H1 (cell line): ENCODE data around the gene RASD1. TPM values are rescaled to one million over a fixed set of nuclear protein-coding genes. Genes with fewer than 3 reads are reported as not detected.

Experiments used
- CTCF ChIA-PET: fragments of 300-600 bp; sonication (Branson Sonifier 250); formaldehyde crosslinking; loops from one replicate; lab custom pipeline; 2021; ENCODE audit not compliant: partially characterized antibody; lab: Charles Lee
- POLR2A ChIA-PET: fragments of 300-600 bp; sonication (Branson Sonifier 250); formaldehyde crosslinking; loops from one replicate; lab custom pipeline; 2021; ENCODE audit warnings: inconsistent platforms; ENCODE audit not compliant: partially characterized antibody; lab: Charles Lee
- DNase-seq, 2 experiments: peaks; one replicate each; pipeline versions ENCODE4 v3.0.0 to v3.0.0-alpha.2; 2010 to 2022; ENCODE audit warnings: low spot score in 2 of 2, low read depth in 1 of 2, mixed read lengths in 1 of 2
- FAIRE-seq: peaks from 2 replicates; lab custom pipeline; 2011; peaks lifted over from hg19 to GRCh38; lab: Jason Lieb, UNC
- H2AFZ ChIP-seq: 2 replicates; pipeline ENCODE4 v1.8.1; 2012; ENCODE audit warnings: low read length, inconsistent platforms
- H2AK5ac ChIP-seq: 2 replicates; pipeline ENCODE4 v1.6.1; 2013; ENCODE audit warnings: low read depth, low read length
- H2BK120ac ChIP-seq: replicated peaks from 2 replicates; pipeline ENCODE3; 2013; ENCODE audit warnings: low read depth, low read length, inconsistent platforms
- H2BK12ac ChIP-seq: 2 replicates; pipeline ENCODE4 v1.6.1; 2013; ENCODE audit warnings: low read depth, low read length
- H2BK15ac ChIP-seq: 2 replicates; pipeline ENCODE4 v1.6.1; 2013; ENCODE audit warnings: low read length
- H2BK20ac ChIP-seq: 2 replicates; pipeline ENCODE4 v1.6.1; 2013; ENCODE audit warnings: low read length
- H2BK5ac ChIP-seq: 2 replicates; pipeline ENCODE4 v1.6.1; 2013; ENCODE audit warnings: low read depth, low read length
- H3K14ac ChIP-seq: 2 replicates; pipeline ENCODE4 v1.6.1; 2013; ENCODE audit warnings: inconsistent platforms; ENCODE audit not compliant: insufficient read length
- H3K18ac ChIP-seq: 2 replicates; pipeline ENCODE4 v1.6.1; 2013; ENCODE audit warnings: low read length; ENCODE audit errors: extremely low read depth
- H3K23ac ChIP-seq: 2 replicates; pipeline ENCODE4 v1.6.1; 2013; ENCODE audit warnings: inconsistent platforms; ENCODE audit not compliant: insufficient read length
- H3K23me2 ChIP-seq: 2 replicates; pipeline ENCODE4 v1.6.1; 2013; ENCODE audit warnings: low read depth, low read length
- H3K27ac ChIP-seq: 2 replicates; pipeline ENCODE4 v1.6.1; 2011; ENCODE audit warnings: low read depth, low read length, inconsistent platforms
- H3K27me3 ChIP-seq, 4 experiments: replicated peaks in 1 of 4; 1 replicate in 1 of 4; 2 replicates in 3 of 4; pipeline versions ENCODE4 v1.6.1 to v1.8.1; 2011 to 2013; ENCODE audit warnings: low read length in 3 of 4, mild to moderate bottlenecking in 3 of 4, inconsistent platforms in 2 of 4, mixed read lengths in 2 of 4, moderate library complexity in 1 of 4; ENCODE audit not compliant: control insufficient read depth in 3 of 4, insufficient read depth in 3 of 4; ENCODE audit errors: extremely low read depth in 1 of 4
- H3K36me3 ChIP-seq, 4 experiments: 2 replicates each; pipeline versions ENCODE4 v1.6.1 to v1.8.1; 2011 to 2013; ENCODE audit warnings: mild to moderate bottlenecking in 4 of 4, low read length in 3 of 4, moderate library complexity in 2 of 4, control low read depth in 1 of 4, inconsistent platforms in 1 of 4; ENCODE audit not compliant: insufficient read depth in 4 of 4, control insufficient read depth in 2 of 4
- H3K4ac ChIP-seq: replicated peaks from 2 replicates; pipeline ENCODE3; 2013; ENCODE audit warnings: low read length, low read depth, mixed read lengths, inconsistent platforms; ENCODE audit not compliant: insufficient read length
- H3K4me1 ChIP-seq, 4 experiments: replicated peaks in 1 of 4; 1 replicate in 1 of 4; 2 replicates in 3 of 4; pipeline versions ENCODE4 v1.6.1 to v1.8.1; 2011 to 2013; ENCODE audit warnings: low read length in 3 of 4, inconsistent platforms in 2 of 4, mixed read lengths in 1 of 4; ENCODE audit not compliant: insufficient read depth in 4 of 4, control insufficient read depth in 3 of 4
- H3K4me2 ChIP-seq, 2 experiments: 2 replicates each; pipeline versions ENCODE4 v1.6.1 to v1.8.1; 2011 to 2013; ENCODE audit warnings: low read depth in 2 of 2, low read length in 2 of 2, control low read depth in 1 of 2, inconsistent platforms in 1 of 2, mild to moderate bottlenecking in 1 of 2; ENCODE audit not compliant: insufficient read depth in 1 of 2
- H3K4me3 ChIP-seq, 4 experiments: fragments of 200-600, 300-600 bp in 1 of 4; sonication (generic), shearing (Covaris generic), sonication (Bioruptor Twin) in 1 of 4; 2 replicates each; pipeline versions ENCODE4 v1.5.1 to v1.8.1; 2011 to 2016; ENCODE audit warnings: low read length in 4 of 4, low read depth in 3 of 4, control low read depth in 2 of 4, inconsistent platforms in 2 of 4, mild to moderate bottlenecking in 2 of 4, mixed read lengths in 1 of 4, moderate library complexity in 1 of 4; ENCODE audit not compliant: insufficient read depth in 2 of 4; ENCODE audit errors: extremely low read depth in 1 of 4
- H3K56ac ChIP-seq: replicated peaks from 2 replicates; pipeline ENCODE3; 2013; ENCODE audit warnings: low read depth, mild to moderate bottlenecking, mixed read lengths, low read length, inconsistent platforms; ENCODE audit not compliant: insufficient read length
- H3K79me1 ChIP-seq: 2 replicates; pipeline ENCODE4 v1.6.1; 2013; ENCODE audit warnings: low read depth, low read length, control low read depth
- H3K79me2 ChIP-seq, 2 experiments: 2 replicates each; pipeline versions ENCODE4 v1.6.1 to v1.8.1; 2012 to 2013; ENCODE audit warnings: low read length in 2 of 2, mild to moderate bottlenecking in 2 of 2, inconsistent platforms in 1 of 2; ENCODE audit not compliant: insufficient read depth in 2 of 2, control insufficient read depth in 1 of 2
- H3K9ac ChIP-seq, 4 experiments: replicated peaks in 1 of 4; 1 replicate in 1 of 4; 2 replicates in 3 of 4; pipeline versions ENCODE4 v1.6.1 to v1.8.1; 2011 to 2013; ENCODE audit warnings: low read depth in 3 of 4, low read length in 3 of 4, control low read depth in 2 of 4, mild to moderate bottlenecking in 2 of 4, moderate library complexity in 2 of 4, inconsistent platforms in 1 of 4; ENCODE audit errors: extremely low read depth in 1 of 4
- H3K9me3 ChIP-seq, 2 experiments: 2 replicates each; pipeline versions ENCODE4 v1.6.1 to v1.8.1; 2012 to 2013; ENCODE audit warnings: mild to moderate bottlenecking in 2 of 2, moderate library complexity in 2 of 2, control low read depth in 1 of 2, inconsistent platforms in 1 of 2, low read depth in 1 of 2, low read length in 1 of 2, mixed read lengths in 1 of 2; ENCODE audit not compliant: insufficient read depth in 2 of 2
- H4K20me1 ChIP-seq, 2 experiments: replicated peaks in 1 of 2; 2 replicates each; pipeline versions ENCODE3 to v1.8.1; 2011 to 2013; ENCODE audit warnings: inconsistent platforms in 2 of 2, low read length in 2 of 2, mild to moderate bottlenecking in 1 of 2; ENCODE audit not compliant: insufficient read depth in 2 of 2, control insufficient read depth in 1 of 2
- H4K5ac ChIP-seq: 2 replicates; pipeline ENCODE4 v1.6.1; 2013; ENCODE audit warnings: low read length, low read depth, mixed read lengths, inconsistent platforms; ENCODE audit not compliant: insufficient read length
- H4K8ac ChIP-seq: 2 replicates; pipeline ENCODE4 v1.8.0; 2013; ENCODE audit warnings: mild to moderate bottlenecking, moderate library complexity, low read length, inconsistent platforms; ENCODE audit not compliant: insufficient read depth; ENCODE audit errors: extremely low read depth
- H4K91ac ChIP-seq: replicated peaks from 2 replicates; pipeline ENCODE3; 2013; ENCODE audit warnings: low read length, mixed read lengths, inconsistent platforms; ENCODE audit not compliant: insufficient read length
- BCL11A ChIP-seq, 2 experiments: IDR thresholded peaks; one replicate each; pipeline ENCODE4 v1.6.1; 2011; ENCODE audit warnings: low read depth in 2 of 2, low read length in 2 of 2, mild to moderate bottlenecking in 2 of 2
- BRCA1 ChIP-seq: IDR thresholded peaks from 2 replicates; pipeline ENCODE4 v1.6.1; 2012; ENCODE audit warnings: low read depth, low read length, improper control_type of control experiment
- CBX8 ChIP-seq: fragments of 300-800, 300-1000 bp; sonication (generic); IDR thresholded peaks from 2 replicates; pipeline ENCODE4 v1.7.1; 2016; ENCODE audit warnings: low read depth, low read length, borderline replicate concordance
- CTBP2 ChIP-seq: IDR thresholded peaks from 2 replicates; pipeline ENCODE4 v1.7.0; 2011; ENCODE audit warnings: borderline replicate concordance, mild to moderate bottlenecking, moderate library complexity, mixed read lengths, low read length; ENCODE audit not compliant: insufficient read depth, insufficient read length
- EP300 ChIP-seq, 2 experiments: IDR thresholded peaks; 1 replicate in 1 of 2; 2 replicates in 1 of 2; pipeline ENCODE4 v1.6.1; 2011 to 2012; ENCODE audit warnings: low read depth in 2 of 2, low read length in 2 of 2, mild to moderate bottlenecking in 2 of 2, borderline replicate concordance in 1 of 2, inconsistent platforms in 1 of 2, moderate library complexity in 1 of 2
- FOSL1 ChIP-seq: IDR thresholded peaks from 2 replicates; pipeline ENCODE4 v1.6.1; 2011; ENCODE audit warnings: mild to moderate bottlenecking, low read depth, low read length, moderate library complexity; ENCODE audit not compliant: insufficient read depth
- GABPA ChIP-seq: IDR thresholded peaks from 2 replicates; pipeline ENCODE4 v1.6.1; 2011; ENCODE audit warnings: mild to moderate bottlenecking, low read length, moderate library complexity, borderline replicate concordance; ENCODE audit not compliant: insufficient read depth
- POLR2AphosphoS5 ChIP-seq: IDR thresholded peaks from 2 replicates; pipeline ENCODE4 v1.6.1; 2011; ENCODE audit warnings: low read depth, low read length
- RNF2 ChIP-seq: fragments of 200-900, 300-1000 bp; sonication (generic); IDR thresholded peaks from 2 replicates; pipeline ENCODE4 v1.7.1; 2016; ENCODE audit warnings: borderline replicate concordance, low read depth, mild to moderate bottlenecking, antibody characterized with exemption, low read length; ENCODE audit not compliant: poor library complexity, severe bottlenecking; ENCODE audit errors: missing control alignments
- RXRA ChIP-seq: IDR thresholded peaks from 2 replicates; pipeline ENCODE4 v1.6.1; 2011; ENCODE audit warnings: low read depth, mild to moderate bottlenecking, low read length, moderate library complexity; ENCODE audit not compliant: insufficient read depth
- SP1 ChIP-seq: IDR thresholded peaks from 2 replicates; pipeline ENCODE4 v1.6.1; 2011; ENCODE audit warnings: low read depth, low read length
- SP2 ChIP-seq: IDR thresholded peaks from 2 replicates; pipeline ENCODE4 v1.6.1; 2012; ENCODE audit warnings: mild to moderate bottlenecking, low read length, inconsistent platforms
- TBP ChIP-seq: IDR thresholded peaks from 2 replicates; pipeline ENCODE4 v1.6.1; 2011; ENCODE audit warnings: low read depth, low read length, improper control_type of control experiment
- TCF12 ChIP-seq: IDR thresholded peaks from 2 replicates; pipeline ENCODE4 v1.6.1; 2011; ENCODE audit warnings: low read depth, mild to moderate bottlenecking, low read length
- WGBS, 2 experiments: shearing (Covaris generic) in 1 of 2; methylation state at CpG; one replicate each; pipeline versions ENCODE4 v1.1.6 to v1.1.7; 2013 to 2015; ENCODE audit warnings: low lambda C conversion rate in 2 of 2, mixed read lengths in 2 of 2, inconsistent platforms in 1 of 2, low coverage in 1 of 2, missing lambda C conversion rate in 1 of 2; ENCODE audit not compliant: insufficient replicate concordance in 2 of 2, insufficient coverage in 1 of 2, insufficient read length in 1 of 2; ENCODE audit errors: extremely low coverage in 1 of 2, missing lambda C conversion rate in 1 of 2; 5-methylcytosine and 5-hydroxymethylcytosine counted together
- polyA plus RNA-seq, 7 experiments: library from polyadenylated mRNA; depleted of rRNA in 3 of 7; stranded (reverse) in 5 of 7; unstranded in 2 of 7; fragments of >200 nt in 5 of 7; fragments of 200-250 nt in 2 of 7; gene quantifications; 1 replicate in 5 of 7; 2 replicates in 1 of 7; 4 replicates in 1 of 7; pipeline versions ENCODE4 v1.2.1 to v1.2.3, GENCODE V29; 2011 to 2013; ENCODE audit warnings: missing spikeins in 2 of 7, mixed read lengths in 2 of 7
- total RNA-seq: library from RNA; stranded (reverse); fragmentation: NEBNext Ultra II Directional; extraction: Animal tissue kit (Norgen Biotek cat#: 25700); gene quantifications from 2 replicates; pipeline ENCODE4 v1.2.1, GENCODE V29; 2021

RASD1 gene
- total and polyA plus RNA-seq, 2 of the 8 experiments (the other 6 are each of a cell fraction or from before 2014, with no cell fraction given): 2.3 to 2.6 TPM

DNA sequence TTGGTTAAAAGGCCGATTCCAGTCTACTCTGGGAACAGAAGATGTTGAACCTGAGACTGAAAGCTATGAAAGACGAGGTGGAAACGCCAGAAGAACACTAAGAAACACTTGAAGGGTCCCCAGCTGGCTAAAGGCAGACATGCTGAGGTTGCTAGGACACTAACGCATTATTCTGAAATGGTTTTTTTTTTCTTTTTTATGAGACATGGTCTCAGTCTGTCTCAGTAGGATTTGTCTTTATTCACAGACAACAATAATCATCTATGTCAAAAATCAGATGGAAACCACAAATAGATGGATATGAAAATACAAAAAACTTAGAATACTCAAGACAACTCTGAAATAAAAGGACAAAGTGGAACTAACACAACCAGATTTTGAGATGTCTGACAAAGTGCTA is 35.0 kb upstream of the RASD1 start:
- Histone ChIP-seq H3K23ac (no peak overlapping the region), H3K79me1 (no peaks in the 10 kb centered on the region; the same call in 1 of the 2 replicates), H3K9ac (no peak overlapping the region), H3K18ac (no peak overlapping the region), H2AFZ (no peak overlapping the region), H3K23me2 (no peaks in the 10 kb centered on the region), H4K5ac (no peak overlapping the region), H3K79me2 (no peaks in the 10 kb centered on the region), H3K4me3 (no peak overlapping the region), H3K9me3 (no peaks in the 10 kb centered on the region), H3K36me3 (no peaks in the 10 kb centered on the region), H2BK20ac (no peak overlapping the region), H3K4me2 (no peak overlapping the region), H3K27me3 (no peaks in the 10 kb centered on the region), H2BK15ac (no peak overlapping the region), H4K20me1 (no peaks in the 10 kb centered on the region), H2AK5ac (no peak overlapping the region), H3K14ac (no peak overlapping the region), H4K8ac (no peak overlapping the region), H4K91ac (no peak overlapping the region), H2BK12ac (no peak overlapping the region), H2BK5ac (no peak overlapping the region), H2BK120ac (no peak overlapping the region), H3K27ac (no peak overlapping the region), H3K56ac (no peak overlapping the region), H3K4me1 (no peaks in the 10 kb centered on the region; a peak in 1 of 7 replicates), H3K4ac (no peak overlapping the region)
- POLR2A ChIA-PET: interaction anchor here (1.1 kb wide), 1 partner anchor 13 kb away, joined by 5 read pairs; no protein-coding TSS in a partner anchor
- FAIRE-seq (no peak), DNase-seq (no peak)
- 91% methylated on average over 4 of the region's 4 CpGs; no CpG with 5 or more reads in 1 of the 2 experiments for WGBS, 2 experiments
- CTCF ChIA-PET: interaction anchor here (0.6 to 4.9 kb wide), 2 partner anchors 34 to 53 kb away, joined by 5 to 13 read pairs; no protein-coding TSS in a partner anchor
- no peak for TF ChIP-seq POLR2AphosphoS5
- TF ChIP-seq BRCA1: no peak
- no peak for TF ChIP-seq TBP
- no peak for TF ChIP-seq EP300 (IDR thresholded peaks at IDR 0.05; ENCODE audit: borderline replicate concordance in 1 of 2, low read depth in 2 of 2, low read length in 2 of 2)
- TF ChIP-seq SP2: no peak
- no peak for TF ChIP-seq SP1
- no peak for TF ChIP-seq GABPA
- no peak for TF ChIP-seq CTBP2
- no peak for TF ChIP-seq RNF2
- TF ChIP-seq TCF12: no peak
- TF ChIP-seq RXRA: no peak
- no peak for TF ChIP-seq FOSL1
- no peak for TF ChIP-seq BCL11A (IDR thresholded peaks at IDR 0.05; ENCODE audit: low read depth in 2 of 2, low read length in 2 of 2)
- no peak for TF ChIP-seq CBX8
